Gastroesophageal sphincter (tissue), 4 donors: ENCODE data around the gene OST4. TPM values are rescaled to one million over a fixed set of nuclear protein-coding genes. Genes with fewer than 3 reads are reported as not detected.
A peak's percentile ranks its signal among the peaks of the same experiment; 100 is the strongest.

Experiments
- ATAC-seq: fragments of 150-250 bp; one replicate; pipeline ENCODE4 v1.9.1; 2016; ENCODE audit warnings: mild to moderate bottlenecking, moderate library complexity
- H3K27ac ChIP-seq, 4 donors: fragments of 200-600 bp; sonication (generic) in 3 of 4; 1 replicate in 3 of 4; 2 replicates in 1 of 4; pipeline ENCODE4 v1.5.1; 2016 to 2019
- H3K27me3 ChIP-seq: fragments of 200-600 bp; sonication (generic); one replicate; pipeline ENCODE4 v1.5.1; 2019
- H3K36me3 ChIP-seq, 2 donors: fragments of 200-600 bp; sonication (generic); one replicate each; pipeline ENCODE4 v1.5.1; 2019; ENCODE audit warnings: control low read depth in 1 of 2
- H3K4me1 ChIP-seq, 3 donors: fragments of 200-600 bp; sonication (generic); 1 replicate in 2 of 3; 2 replicates in 1 of 3; pipeline ENCODE4 v1.5.1; 2016 to 2019; ENCODE audit warnings: control low read depth in 2 of 3
- H3K4me3 ChIP-seq, 2 donors: fragments of 200-600 bp; sonication (generic); one replicate each; pipeline ENCODE4 v1.5.1; 2019; ENCODE audit warnings: mild to moderate bottlenecking in 1 of 2, moderate library complexity in 1 of 2
- H3K9me3 ChIP-seq, 3 donors: fragments of 200-600 bp; sonication (generic); one replicate each; pipeline ENCODE4 v1.5.1; 2017 to 2019; ENCODE audit warnings: control low read depth in 2 of 3
- EP300 ChIP-seq: sonication (generic); formaldehyde crosslinking; IDR thresholded peaks from one replicate; pipeline ENCODE4 v1.6.1; 2017; ENCODE audit warnings: antibody characterized with exemption, mild to moderate bottlenecking
- POLR2A ChIP-seq, 2 donors: fragments of 450-650 bp; IDR thresholded peaks; one replicate each; pipeline ENCODE4 v1.6.1; 2017; ENCODE audit warnings: antibody characterized with exemption in 2 of 2, mild to moderate bottlenecking in 2 of 2, moderate library complexity in 1 of 2
- POLR2AphosphoS5 ChIP-seq: sonication (generic); formaldehyde crosslinking; IDR thresholded peaks from one replicate; pipeline ENCODE4 v1.6.1; 2017; ENCODE audit warnings: antibody characterized with exemption
- WGBS, 2 donors: methylation state at CpG; one replicate each; pipeline ENCODE4 v1.1.5; 2018; ENCODE audit warnings: low coverage in 1 of 2; 5-methylcytosine and 5-hydroxymethylcytosine counted together
- total RNA-seq, 4 donors: library from RNA; depleted of rRNA; stranded (reverse); fragments of >200 nt; gene quantifications; one replicate each; pipeline ENCODE4 v1.1.0, GENCODE V29; 2016
- TF ChIP-seq, protein P1 (sequence below), 4 experiments: fragments of 200-600 bp in 2 of 4; fragments of 450-650 bp in 2 of 4; sonication (generic) in 1 of 4; IDR thresholded peaks; one replicate each; pipeline ENCODE4 v1.5.1; 2017 to 2019; ENCODE audit warnings: antibody characterized with exemption in 4 of 4, mild to moderate bottlenecking in 2 of 4, moderate library complexity in 2 of 4

OST4 gene
- total RNA-seq, 4 donors from 2014 or later: 201 to 353 (median 221) TPM

DNA sequence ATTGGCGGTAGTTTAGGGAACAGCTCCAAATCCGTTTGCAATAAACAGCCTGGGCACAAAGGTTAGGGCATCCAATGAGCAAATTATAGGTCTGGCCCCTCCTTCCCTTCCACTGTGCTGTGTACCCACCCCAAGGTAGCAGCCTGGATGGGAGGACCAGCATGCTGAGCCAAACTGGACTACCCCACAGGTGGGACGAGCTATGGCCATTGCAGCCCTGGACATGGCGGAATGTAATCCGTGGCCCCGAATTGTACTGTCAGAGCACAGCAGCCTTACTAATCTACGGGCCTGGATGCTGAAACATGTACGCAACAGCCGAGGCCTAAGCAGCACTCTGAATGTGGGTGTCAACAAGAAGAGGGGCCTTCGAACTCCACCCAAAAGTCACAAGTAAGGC lies 13.2 kb downstream of the OST4 start:
- TF ChIP-seq EP300: no peak
- no peak for TF ChIP-seq POLR2A (IDR thresholded peaks at IDR 0.05)
- no peak for TF ChIP-seq POLR2AphosphoS5
- TF ChIP-seq, protein P1, sequence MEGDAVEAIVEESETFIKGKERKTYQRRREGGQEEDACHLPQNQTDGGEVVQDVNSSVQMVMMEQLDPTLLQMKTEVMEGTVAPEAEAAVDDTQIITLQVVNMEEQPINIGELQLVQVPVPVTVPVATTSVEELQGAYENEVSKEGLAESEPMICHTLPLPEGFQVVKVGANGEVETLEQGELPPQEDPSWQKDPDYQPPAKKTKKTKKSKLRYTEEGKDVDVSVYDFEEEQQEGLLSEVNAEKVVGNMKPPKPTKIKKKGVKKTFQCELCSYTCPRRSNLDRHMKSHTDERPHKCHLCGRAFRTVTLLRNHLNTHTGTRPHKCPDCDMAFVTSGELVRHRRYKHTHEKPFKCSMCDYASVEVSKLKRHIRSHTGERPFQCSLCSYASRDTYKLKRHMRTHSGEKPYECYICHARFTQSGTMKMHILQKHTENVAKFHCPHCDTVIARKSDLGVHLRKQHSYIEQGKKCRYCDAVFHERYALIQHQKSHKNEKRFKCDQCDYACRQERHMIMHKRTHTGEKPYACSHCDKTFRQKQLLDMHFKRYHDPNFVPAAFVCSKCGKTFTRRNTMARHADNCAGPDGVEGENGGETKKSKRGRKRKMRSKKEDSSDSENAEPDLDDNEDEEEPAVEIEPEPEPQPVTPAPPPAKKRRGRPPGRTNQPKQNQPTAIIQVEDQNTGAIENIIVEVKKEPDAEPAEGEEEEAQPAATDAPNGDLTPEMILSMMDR (IDR thresholded peaks at IDR 0.05): no peak
- Histone ChIP-seq H3K27ac (no peak overlapping the region), H3K9me3 (no peaks in the 10 kb centered on the region), H3K27me3 (no peaks in the 10 kb centered on the region), H3K4me3 (no peak overlapping the region), H3K4me1 (no peaks in the 10 kb centered on the region), H3K36me3 (peaks cover 0 to 78% of the 10 kb centered on the region in 2 donors)
- ATAC-seq: no peak
- 69 to 80% methylated on average over 2 to 3 of the region's 10 CpGs for WGBS, 2 donors

DNA sequence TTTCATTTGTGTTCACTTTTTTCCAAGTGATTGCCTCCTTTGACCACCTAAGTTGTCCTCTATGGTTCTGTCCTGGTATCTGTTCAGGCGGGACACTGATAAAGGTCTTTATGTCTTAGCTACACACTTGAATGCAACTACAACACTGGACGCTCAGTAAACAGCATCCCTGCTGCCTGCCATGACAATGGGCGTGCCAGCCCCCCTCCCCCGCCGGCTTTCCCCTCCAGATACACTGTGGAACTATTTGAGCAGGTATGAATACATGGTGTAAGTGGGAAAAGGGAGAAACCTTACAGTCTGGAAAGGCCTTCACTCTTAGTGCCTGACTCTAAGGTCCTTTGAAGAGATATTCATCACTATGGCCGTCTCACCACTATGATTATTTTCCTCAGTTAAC lies 14.3 kb downstream of the OST4 start:
- Histone ChIP-seq H3K27ac (no peak overlapping the region), H3K27me3 (no peaks in the 10 kb centered on the region), H3K4me1 (peaks cover 0 to 9% (median 6%) of the 10 kb centered on the region in 3 donors), H3K4me3 (no peak overlapping the region), H3K9me3 (no peaks in the 10 kb centered on the region), H3K36me3 (peaks cover 0 to 83% of the 10 kb centered on the region in 2 donors)
- 72 to 87% methylated on average over 3 to 5 of the region's 6 CpGs for WGBS, 2 donors
- no peak for TF ChIP-seq POLR2AphosphoS5
- no peak for TF ChIP-seq POLR2A (IDR thresholded peaks at IDR 0.05)
- TF ChIP-seq, protein P1 (IDR thresholded peaks at IDR 0.05): no peak
- no peak for TF ChIP-seq EP300
- no peak for ATAC-seq

DNA sequence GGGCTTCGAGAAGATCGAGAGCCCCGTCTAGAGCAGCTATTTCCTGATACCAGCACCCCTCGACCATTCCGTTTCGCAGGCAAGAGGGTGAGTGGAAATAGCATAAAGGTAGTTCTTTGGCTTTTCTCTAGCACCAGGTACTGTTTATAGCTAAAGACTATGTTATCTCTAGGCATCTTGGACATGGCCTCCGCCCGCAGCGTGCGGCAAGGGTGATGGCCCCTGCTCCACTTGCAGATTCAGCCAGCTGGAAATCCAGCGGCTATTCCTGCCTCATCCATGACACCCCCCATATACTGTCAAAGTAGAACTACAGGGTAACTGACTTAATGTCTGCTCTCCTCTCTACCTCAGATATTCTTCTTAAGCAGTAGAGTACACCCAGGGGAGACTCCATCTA lies 16.7 kb downstream of the OST4 start:
- no peak overlapping the region for H3K27ac ChIP-seq
- H3K36me3 ChIP-seq: peaks cover 0 to 70% of the 10 kb centered on the region in 2 donors
- no peak for ATAC-seq
- no peaks in the 10 kb centered on the region for H3K27me3 ChIP-seq
- H3K4me3 ChIP-seq: no peak overlapping the region
- 92 to 100% methylated on average over 1 to 5 of the region's 11 CpGs for WGBS, 2 donors
- TF ChIP-seq POLR2A (IDR thresholded peaks at IDR 0.05) (no peak), POLR2AphosphoS5 (no peak), EP300 (no peak)
- TF ChIP-seq, protein P1 (IDR thresholded peaks at IDR 0.05): no peak
- peaks cover 0 to 22% (median 9%) of the 10 kb centered on the region in 3 donors for H3K4me1 ChIP-seq
- no peaks in the 10 kb centered on the region for H3K9me3 ChIP-seq

DNA sequence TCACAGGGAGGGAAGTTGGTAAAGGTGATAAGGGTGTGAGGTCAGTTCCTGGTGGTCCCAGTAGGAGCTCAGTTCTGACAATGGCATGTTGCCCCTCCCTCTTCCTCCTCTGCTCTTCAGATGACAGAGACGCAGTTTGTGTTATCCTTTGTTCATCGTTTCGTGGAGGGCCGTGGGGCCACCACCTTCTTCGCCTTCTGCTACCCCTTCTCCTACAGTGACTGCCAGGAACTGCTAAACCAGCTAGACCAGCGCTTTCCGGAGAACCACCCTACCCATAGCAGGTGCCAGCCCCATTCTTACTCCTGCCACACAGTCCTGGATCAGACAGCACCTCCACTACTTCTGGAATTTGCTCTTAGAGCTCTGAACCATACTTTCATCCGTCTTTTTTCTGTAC lies 17.7 kb downstream of the OST4 start:
- WGBS, 2 donors: 80 to 85% methylated on average over 7 to 8 of the region's 8 CpGs

DNA sequence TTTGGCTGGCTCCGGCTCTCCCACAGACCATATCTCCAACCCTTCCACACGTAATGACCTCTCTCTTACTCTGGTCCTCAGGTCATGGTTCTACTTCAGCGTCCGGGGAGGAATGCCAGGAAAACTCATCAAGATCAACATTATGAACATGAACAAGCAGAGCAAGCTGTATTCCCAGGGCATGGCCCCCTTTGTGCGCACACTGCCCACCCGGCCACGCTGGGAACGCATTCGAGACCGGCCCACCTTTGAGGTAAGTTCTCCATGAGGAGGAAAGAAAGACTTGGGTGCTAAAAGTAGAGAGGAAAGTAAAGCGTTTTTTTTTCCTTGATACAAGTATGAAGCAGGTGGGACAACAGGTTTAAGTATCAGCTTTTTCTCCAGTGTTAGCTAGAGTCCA lies 18.1 kb downstream of the OST4 start:
- H3K36me3 ChIP-seq: peaks cover 0 to 56% of the 10 kb centered on the region in 2 donors
- ATAC-seq: no peak
- H3K27me3 ChIP-seq: no peaks in the 10 kb centered on the region
- H3K4me3 ChIP-seq: no peak overlapping the region
- 67 to 76% methylated on average over 3 to 9 of the region's 11 CpGs for WGBS, 2 donors
- peak overlapping the region in 1 of 4 donors; percentile 96 for H3K27ac ChIP-seq
- TF ChIP-seq POLR2A (IDR thresholded peaks at IDR 0.05): no peak
- no peak for TF ChIP-seq POLR2AphosphoS5
- TF ChIP-seq, protein P1 (IDR thresholded peaks at IDR 0.05): no peak
- no peak for TF ChIP-seq EP300
- H3K9me3 ChIP-seq: no peaks in the 10 kb centered on the region
- peaks cover 0 to 30% (median 15%) of the 10 kb centered on the region in 3 donors for H3K4me1 ChIP-seq

More for the DNA sequence above, 17.7 kb downstream of the OST4 start:
- Histone ChIP-seq H3K9me3 (no peaks in the 10 kb centered on the region), H3K27ac (no peak overlapping the region), H3K4me3 (no peak overlapping the region), H3K27me3 (no peaks in the 10 kb centered on the region), H3K4me1 (peaks cover 0 to 30% (median 15%) of the 10 kb centered on the region in 3 donors), H3K36me3 (peaks cover 0 to 60% of the 10 kb centered on the region in 2 donors)
- ATAC-seq: no peak
- TF ChIP-seq POLR2A (IDR thresholded peaks at IDR 0.05) (no peak), POLR2AphosphoS5 (no peak), EP300 (no peak)
- TF ChIP-seq, protein P1 (IDR thresholded peaks at IDR 0.05): no peak
